ENCODE results near the gene NR3C2.

The NR3C2 gene

DNA sequence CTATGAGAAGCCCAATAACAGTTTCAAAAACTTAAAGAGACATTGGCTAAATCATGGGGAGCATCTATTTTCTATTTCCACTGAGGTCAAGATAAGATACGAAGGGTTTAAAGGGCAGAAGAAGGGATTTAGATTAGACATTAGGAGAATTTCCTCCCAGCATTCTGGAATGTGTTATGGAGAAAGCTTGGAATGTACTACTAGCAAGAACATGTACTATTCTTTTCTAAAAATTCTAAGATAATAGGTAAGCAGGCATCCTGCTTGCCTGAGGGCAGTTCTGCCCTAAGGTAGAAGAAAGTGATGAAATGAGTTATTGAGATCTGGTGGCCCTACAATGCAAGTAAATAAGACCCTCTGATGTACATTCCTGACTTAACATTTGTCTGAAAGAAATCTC is 279.2 kb downstream of the NR3C2 start:
- DNase-seq (ENCODE audit: low read depth): no peak
- TF ChIP-seq CTCF (IDR thresholded peaks at IDR 0.05; ENCODE audit: insufficient read depth, low read depth, low read length, missing control alignments): no peak
- no peak overlapping the region for H3K4me3 ChIP-seq (ENCODE audit: low read depth, low read length)

DNA sequence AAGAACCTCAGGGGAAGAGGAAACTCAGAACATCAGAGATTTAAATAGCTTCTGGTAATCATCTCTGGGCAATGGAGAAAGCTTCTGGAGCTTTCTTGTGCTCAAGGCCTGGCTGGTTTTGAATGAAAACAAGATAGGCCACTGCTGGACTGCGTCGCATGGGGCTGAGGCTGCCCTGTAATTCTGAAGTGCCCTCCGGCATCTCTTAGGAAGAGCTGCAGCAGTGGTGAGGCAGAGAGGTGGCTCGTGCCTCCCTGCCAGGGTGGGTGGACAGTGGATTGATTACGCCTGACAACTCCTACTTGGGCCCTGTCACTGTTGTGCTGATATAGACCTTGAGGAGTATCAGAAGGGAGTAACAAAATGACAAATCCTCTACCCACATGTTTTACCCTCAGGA is 279.7 kb downstream of the NR3C2 start:
- no peak for DNase-seq (ENCODE audit: low read depth)
- H3K4me3 ChIP-seq (ENCODE audit: low read depth, low read length): no peak overlapping the region
- TF ChIP-seq CTCF (IDR thresholded peaks at IDR 0.05; ENCODE audit: insufficient read depth, low read depth, low read length, missing control alignments): no peak

DNA sequence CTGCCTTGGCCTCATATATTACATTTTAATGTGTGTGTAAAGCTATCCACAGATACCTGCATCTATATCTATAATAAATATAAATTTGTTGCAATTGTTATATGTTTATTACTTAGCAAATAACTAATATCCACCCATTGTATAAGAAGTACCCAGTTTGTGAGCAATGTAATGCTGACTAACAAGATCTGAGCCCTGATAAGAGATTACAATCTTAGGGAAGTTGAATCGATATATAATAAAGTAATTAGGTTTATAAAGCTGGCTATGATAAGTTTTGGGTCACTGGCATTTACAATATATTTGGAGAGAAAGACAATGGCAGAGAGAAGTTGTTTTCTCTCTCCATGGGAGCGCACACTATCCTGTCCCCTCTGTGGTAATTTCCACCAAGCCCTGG is 280.6 kb downstream of the NR3C2 start:
- DNase-seq (ENCODE audit: low read depth): no peak
- no peak overlapping the region for H3K4me3 ChIP-seq (ENCODE audit: low read depth, low read length)
- TF ChIP-seq CTCF (IDR thresholded peaks at IDR 0.05; ENCODE audit: insufficient read depth, low read depth, low read length, missing control alignments): no peak

DNA sequence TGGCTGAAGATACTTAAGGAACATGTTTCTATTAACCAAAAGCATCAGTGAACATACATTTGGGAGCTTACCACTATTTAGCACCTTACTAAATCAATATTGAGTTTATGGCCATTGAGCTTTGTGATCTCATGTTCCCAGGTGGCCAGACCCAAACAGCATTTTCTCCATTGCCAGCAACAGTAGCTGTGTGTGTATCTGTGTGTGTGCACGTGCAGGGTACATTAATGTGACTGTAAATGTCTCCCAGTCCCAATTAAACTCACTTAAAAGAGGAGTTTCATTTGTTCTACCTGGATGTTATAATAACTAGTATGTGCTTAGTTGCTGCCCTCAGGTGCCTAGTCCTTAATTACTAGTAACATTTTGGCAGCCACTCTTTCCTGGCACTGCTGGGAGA is 282.4 kb downstream of the NR3C2 start:
- DNase-seq (ENCODE audit: low read depth): no peak
- H3K4me3 ChIP-seq (ENCODE audit: low read depth, low read length): no peak overlapping the region
- no peak for TF ChIP-seq CTCF (IDR thresholded peaks at IDR 0.05; ENCODE audit: insufficient read depth, low read depth, low read length, missing control alignments)

- DNase-seq (ENCODE audit: low read depth): no peak
- no peak for TF ChIP-seq CTCF (IDR thresholded peaks at IDR 0.05; ENCODE audit: insufficient read depth, low read depth, low read length, missing control alignments)
- H3K4me3 ChIP-seq (ENCODE audit: low read depth, low read length): no peak overlapping the region
Measured at GRCh38 chr4:148154769-148155168, 287.4 kb downstream of the NR3C2 start.

DNA sequence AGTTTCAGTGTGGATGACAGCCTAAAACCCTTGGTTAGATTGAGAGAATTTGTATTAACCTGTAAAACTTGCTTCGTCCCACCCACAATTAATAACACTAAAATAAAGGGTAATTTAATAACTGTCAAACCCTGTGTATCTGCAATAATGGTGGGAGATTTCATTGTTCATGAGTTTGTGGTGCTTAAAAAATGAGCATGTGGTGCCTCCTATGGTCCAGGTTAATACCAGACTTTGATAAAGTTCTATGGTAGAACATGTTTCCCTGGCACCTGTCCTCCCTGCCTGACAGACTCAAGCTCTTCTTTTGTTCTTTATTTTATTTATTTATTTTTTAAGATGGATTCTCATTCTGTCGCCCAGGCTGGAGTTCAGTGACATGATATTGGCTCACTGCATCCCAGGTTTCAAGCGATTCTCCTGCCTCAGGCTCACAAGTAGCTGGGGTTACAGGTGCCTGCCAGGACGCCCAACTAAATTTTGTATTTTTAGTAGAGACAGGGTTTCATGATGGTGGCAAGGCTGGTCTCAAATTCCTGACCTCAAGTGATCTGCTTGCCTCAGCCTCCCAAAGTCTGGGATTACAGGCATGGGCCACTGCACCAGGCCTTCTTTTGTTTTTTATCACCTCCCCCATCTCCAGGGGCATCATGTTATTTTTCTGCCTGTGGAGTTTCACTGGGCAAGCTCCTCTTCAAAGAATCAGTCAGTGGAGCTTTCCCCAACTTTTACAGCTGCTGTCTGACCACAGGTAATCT is 289.2 kb downstream of the NR3C2 start:
- no peak overlapping the region for H3K4me3 ChIP-seq (ENCODE audit: low read depth, low read length)
- DNase-seq (ENCODE audit: low read depth): no peak
- peak; percentile 11 for TF ChIP-seq CTCF (IDR thresholded peaks at IDR 0.05; ENCODE audit: insufficient read depth, low read depth, low read length, missing control alignments)

DNA sequence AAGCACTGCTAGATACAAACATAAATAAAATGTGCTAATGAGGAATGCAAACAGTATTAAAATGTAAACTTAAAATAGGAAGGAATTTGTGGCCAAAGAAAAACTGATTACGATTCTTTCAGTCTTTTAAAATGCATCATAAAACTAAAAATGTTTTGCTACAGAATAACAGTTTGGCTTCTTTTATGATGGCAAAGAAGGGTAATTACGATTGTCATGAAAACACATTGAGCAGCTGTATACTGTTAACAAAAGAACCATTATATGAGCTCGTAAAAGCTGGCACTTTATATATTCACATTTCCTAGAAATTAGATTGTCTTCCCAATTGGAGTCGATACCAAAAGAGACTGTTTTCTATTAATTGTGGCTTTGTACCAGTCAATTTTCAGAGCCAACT is 290.4 kb downstream of the NR3C2 start:
- TF ChIP-seq CTCF (IDR thresholded peaks at IDR 0.05; ENCODE audit: insufficient read depth, low read depth, low read length, missing control alignments): no peak
- DNase-seq (ENCODE audit: low read depth): no peak

More for the DNA sequence above, 290.4 kb downstream of the NR3C2 start:
- H3K4me3 ChIP-seq (ENCODE audit: low read depth, low read length): no peak overlapping the region
